Thymus (tissue), 14 donors: Measurements from ENCODE around the gene CLEC11A. TPM values are rescaled to one million over a fixed set of nuclear protein-coding genes. Genes with fewer than 3 reads are reported as not detected.

Experiments
- DNase-seq, 9 donors: peaks; one replicate each; pipeline ENCODE4 v3.0.0-alpha.2; 2013; ENCODE audit warnings: low spot score in 9 of 9, low read depth in 6 of 9, missing footprints in 1 of 9
- H3K27ac ChIP-seq, 2 donors: one replicate each; pipeline ENCODE4 v1.5.1; 2013; ENCODE audit warnings: control low read depth in 1 of 2, low read depth in 1 of 2, low read length in 1 of 2, mild to moderate bottlenecking in 1 of 2, moderate library complexity in 1 of 2
- H3K27me3 ChIP-seq, 2 donors: one replicate each; pipeline ENCODE4 v1.5.1; 2013; ENCODE audit warnings: low read length in 1 of 2; ENCODE audit not compliant: control insufficient read depth in 2 of 2, insufficient read depth in 1 of 2
- H3K36me3 ChIP-seq, 2 donors: one replicate each; pipeline ENCODE4 v1.5.1; 2013; ENCODE audit warnings: low read length in 1 of 2, mild to moderate bottlenecking in 1 of 2, moderate library complexity in 1 of 2; ENCODE audit not compliant: control insufficient read depth in 2 of 2, insufficient read depth in 2 of 2
- H3K4me1 ChIP-seq, 2 donors: one replicate each; pipeline ENCODE4 v1.5.1; 2013; ENCODE audit warnings: low read length in 2 of 2; ENCODE audit not compliant: control insufficient read depth in 2 of 2, insufficient read depth in 2 of 2
- H3K4me3 ChIP-seq, 2 donors: one replicate each; pipeline ENCODE4 v1.5.1; 2013; ENCODE audit warnings: low read length in 2 of 2, control low read depth in 1 of 2, mild to moderate bottlenecking in 1 of 2
- H3K9me3 ChIP-seq, 2 donors: one replicate each; pipeline ENCODE4 v1.5.1; 2013; ENCODE audit warnings: low read length in 1 of 2, mild to moderate bottlenecking in 1 of 2; ENCODE audit not compliant: control insufficient read depth in 2 of 2, insufficient read depth in 1 of 2
- WGBS: extraction: QIAGEN DNeasy Blood & Tissue Kit; methylation state at CpG from one replicate; pipeline ENCODE4 v1.1.7; 2013; 5-methylcytosine and 5-hydroxymethylcytosine counted together
- long read RNA-seq, 10 donors: transcript quantifications; one replicate each; lab custom pipeline, GENCODE V29; 2026
- polyA plus RNA-seq: library from polyadenylated mRNA; stranded (reverse); fragments of 200-250 nt; gene quantifications from one replicate; pipeline ENCODE4 v1.2.3, GENCODE V29; 2013
- total RNA-seq: library from RNA; stranded (reverse); fragments of 120-200 nt; gene quantifications from one replicate; pipeline ENCODE4 v1.2.4, GENCODE V29; 2013
- donor health status: healthy.

The CLEC11A gene, protein sequence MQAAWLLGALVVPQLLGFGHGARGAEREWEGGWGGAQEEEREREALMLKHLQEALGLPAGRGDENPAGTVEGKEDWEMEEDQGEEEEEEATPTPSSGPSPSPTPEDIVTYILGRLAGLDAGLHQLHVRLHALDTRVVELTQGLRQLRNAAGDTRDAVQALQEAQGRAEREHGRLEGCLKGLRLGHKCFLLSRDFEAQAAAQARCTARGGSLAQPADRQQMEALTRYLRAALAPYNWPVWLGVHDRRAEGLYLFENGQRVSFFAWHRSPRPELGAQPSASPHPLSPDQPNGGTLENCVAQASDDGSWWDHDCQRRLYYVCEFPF
- total RNA-seq (10.7 TPM), polyA plus RNA-seq (10.5 TPM)
- long read RNA-seq, donor 1, result 0 reads
- long read RNA-seq, donor 2, transcript CLEC11A-201 (4 exons, 1,419 nt), result major isoform, 6 of 19 reads
- long read RNA-seq, donor 2, partial matches to known transcripts, result 13 of 19 reads
- long read RNA-seq, donor 2, other reads (novel, unspliced or antisense), result 0 of 19 reads
- long read RNA-seq, donor 3, transcript CLEC11A-201 (4 exons, 1,419 nt), result major isoform, 6 of 11 reads
- long read RNA-seq, donor 3, partial matches to known transcripts, result 5 of 11 reads
- long read RNA-seq, donor 3, other reads (novel, unspliced or antisense), result 0 of 11 reads
- long read RNA-seq, donor 4, result 0 reads
- long read RNA-seq, donor 5, transcript CLEC11A-201 (4 exons, 1,419 nt), result major isoform, 11 of 11 reads
- long read RNA-seq, donor 5, partial matches to known transcripts, result 0 of 11 reads
- long read RNA-seq, donor 5, other reads (novel, unspliced or antisense), result 0 of 11 reads
- long read RNA-seq, donor 6, transcript CLEC11A-201 (4 exons, 1,419 nt), result major isoform, 7 of 7 reads
- long read RNA-seq, donor 6, partial matches to known transcripts, result 0 of 7 reads
- long read RNA-seq, donor 6, other reads (novel, unspliced or antisense), result 0 of 7 reads
- long read RNA-seq, donor 7, partial matches to known transcripts, result 0 of 3 reads
- long read RNA-seq, donor 7, other reads (novel, unspliced or antisense), result 0 of 3 reads
- long read RNA-seq, donor 8, partial matches to known transcripts, result 0 of 3 reads
- long read RNA-seq, donor 8, other reads (novel, unspliced or antisense), result 0 of 3 reads
- long read RNA-seq, donor 9, partial matches to known transcripts, result 0 of 4 reads
- long read RNA-seq, donor 9, other reads (novel, unspliced or antisense), result 0 of 4 reads
- long read RNA-seq, donor 10, partial matches to known transcripts, result 0 of 2 reads
- long read RNA-seq, donor 10, other reads (novel, unspliced or antisense), result 0 of 2 reads

DNA sequence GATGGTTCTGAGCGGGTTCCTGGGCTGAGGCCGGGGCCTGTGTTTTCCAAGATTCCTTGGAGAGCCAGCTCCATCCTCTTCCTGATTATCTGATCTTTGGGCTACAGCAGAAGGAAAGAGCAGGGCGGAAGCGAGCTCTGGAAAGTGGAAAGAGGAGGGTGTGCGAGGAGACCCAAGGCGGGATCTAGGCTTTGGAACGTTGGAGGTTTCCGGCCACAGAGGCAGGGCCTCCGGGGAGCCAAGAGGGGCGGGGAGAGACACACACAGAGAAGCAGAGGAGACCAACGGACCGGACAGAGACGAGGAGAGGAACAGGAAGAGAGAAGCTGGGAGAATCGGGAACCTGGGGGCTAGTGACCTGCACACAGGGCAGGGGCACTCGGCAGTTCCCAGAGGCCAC is at the start of gene CLEC11A:
Gene CLEC11A, plus strand, starts transcription at position 296 of the 400 bp plus-strand sequence. CDS start 162 bp downstream, outside the sequence.
- Histone ChIP-seq H3K27me3 (peaks cover 35 to 68% of the 10 kb centered on the region in 2 donors), H3K9me3 (peaks cover 1 to 13% of the 10 kb centered on the region in 2 donors), H3K36me3 (no peaks in the 10 kb centered on the region), H3K4me3 (peak within 1 kb of the TSS; percentile 36 to 56), H3K27ac (no peak within 1 kb of the TSS), H3K4me1 (peaks cover 17 to 59% of the 10 kb centered on the region in 2 donors)
- WGBS, result 27% methylated on average over 15 of the region's 15 CpGs
- no peak for DNase-seq

DNA sequence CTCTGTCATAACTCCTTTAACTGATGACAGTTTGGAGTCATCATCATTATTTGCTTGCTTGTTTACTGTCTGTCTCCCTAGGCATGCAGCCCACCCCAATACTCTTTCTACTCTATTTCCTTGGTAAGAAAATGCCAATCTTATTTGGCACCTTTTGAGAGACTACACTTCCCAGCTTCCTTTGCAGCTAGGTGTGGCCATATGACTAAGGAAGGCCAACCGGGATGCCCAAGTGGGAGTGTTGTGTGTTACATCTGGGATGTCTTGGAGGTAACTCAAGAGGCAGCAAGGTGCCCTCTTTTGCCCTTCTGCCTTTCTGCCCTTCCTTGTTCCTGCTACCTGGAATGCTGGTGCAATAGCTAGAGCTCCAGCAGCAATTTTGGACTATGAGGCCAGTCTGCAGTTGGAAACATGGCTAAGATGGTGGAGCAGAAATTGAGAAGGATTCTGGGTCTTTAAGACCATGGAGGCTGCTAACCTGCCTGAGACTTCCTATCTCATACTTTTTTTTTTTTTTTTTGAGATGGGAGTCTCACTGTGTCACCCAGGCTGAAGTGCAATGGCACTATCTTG is 46.5 kb upstream of the CLEC11A start:
- WGBS, result 76% methylated on average over 1 of the region's 1 CpG
- no peak overlapping the region for H3K27ac ChIP-seq

DNA sequence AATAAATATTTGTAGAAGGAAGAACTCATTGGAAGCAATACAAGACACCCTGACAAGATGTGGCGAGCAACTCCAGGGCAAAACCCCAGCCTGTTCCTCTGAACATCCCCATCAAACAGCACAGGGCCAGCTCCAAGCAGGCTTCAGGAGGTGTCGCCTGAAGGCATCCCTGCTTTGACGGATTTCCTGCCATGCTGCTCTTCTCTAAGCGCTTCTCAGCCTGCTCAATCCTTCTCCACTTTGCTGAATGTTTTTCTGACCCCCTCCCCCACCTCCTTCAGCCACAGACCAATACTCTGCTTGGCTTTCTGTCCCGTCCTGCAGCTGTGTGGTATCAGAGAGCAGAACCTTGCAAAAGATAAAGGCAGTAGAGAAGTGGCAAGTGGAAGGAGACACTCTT is 45.5 kb upstream of the CLEC11A start:
- no peak overlapping the region for H3K27ac ChIP-seq
- no peaks in the 10 kb centered on the region for H3K36me3 ChIP-seq
- H3K4me3 ChIP-seq, result no peak overlapping the region
- H3K27me3 ChIP-seq, result peaks cover 2 to 22% of the 10 kb centered on the region in 2 donors
- H3K4me1 ChIP-seq, result no peaks in the 10 kb centered on the region
- WGBS, result 60% methylated on average over 5 of the region's 5 CpGs
- no peak for DNase-seq
- H3K9me3 ChIP-seq, result no peaks in the 10 kb centered on the region

More for the DNA sequence above, 46.5 kb upstream of the CLEC11A start:
- Histone ChIP-seq H3K4me1 (no peaks in the 10 kb centered on the region), H3K4me3 (no peak overlapping the region), H3K9me3 (no peaks in the 10 kb centered on the region), H3K27me3 (peaks cover 2 to 29% of the 10 kb centered on the region in 2 donors), H3K36me3 (no peaks in the 10 kb centered on the region)
- DNase-seq, result no peak

DNA sequence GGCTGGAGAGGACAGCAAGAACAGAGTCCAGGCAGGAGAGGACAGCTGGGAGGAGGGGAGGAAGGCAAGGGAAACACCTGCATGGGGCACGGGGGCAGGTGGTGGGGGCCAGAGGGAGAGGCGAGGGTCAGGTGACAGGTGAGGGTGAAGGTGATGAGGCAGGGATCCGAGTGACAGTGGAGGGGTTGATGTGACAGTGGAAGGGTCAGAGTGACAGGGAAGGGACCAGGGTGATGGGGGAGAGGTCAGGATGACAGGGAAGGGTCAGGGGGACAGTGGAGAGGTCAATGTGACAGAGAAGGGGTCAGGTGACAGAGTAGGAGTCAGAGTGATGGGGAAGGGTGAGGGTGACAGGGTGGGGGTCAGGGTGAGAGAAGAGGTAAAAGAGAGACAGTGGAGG is 44.8 kb upstream of the CLEC11A start:
- DNase-seq, result no peak
- Histone ChIP-seq H3K4me3 (no peak overlapping the region), H3K27me3 (peaks cover 2 to 16% of the 10 kb centered on the region in 2 donors), H3K4me1 (no peaks in the 10 kb centered on the region), H3K36me3 (no peaks in the 10 kb centered on the region), H3K9me3 (no peaks in the 10 kb centered on the region), H3K27ac (no peak overlapping the region)
- 57% methylated on average over 3 of the region's 3 CpGs for WGBS

DNA sequence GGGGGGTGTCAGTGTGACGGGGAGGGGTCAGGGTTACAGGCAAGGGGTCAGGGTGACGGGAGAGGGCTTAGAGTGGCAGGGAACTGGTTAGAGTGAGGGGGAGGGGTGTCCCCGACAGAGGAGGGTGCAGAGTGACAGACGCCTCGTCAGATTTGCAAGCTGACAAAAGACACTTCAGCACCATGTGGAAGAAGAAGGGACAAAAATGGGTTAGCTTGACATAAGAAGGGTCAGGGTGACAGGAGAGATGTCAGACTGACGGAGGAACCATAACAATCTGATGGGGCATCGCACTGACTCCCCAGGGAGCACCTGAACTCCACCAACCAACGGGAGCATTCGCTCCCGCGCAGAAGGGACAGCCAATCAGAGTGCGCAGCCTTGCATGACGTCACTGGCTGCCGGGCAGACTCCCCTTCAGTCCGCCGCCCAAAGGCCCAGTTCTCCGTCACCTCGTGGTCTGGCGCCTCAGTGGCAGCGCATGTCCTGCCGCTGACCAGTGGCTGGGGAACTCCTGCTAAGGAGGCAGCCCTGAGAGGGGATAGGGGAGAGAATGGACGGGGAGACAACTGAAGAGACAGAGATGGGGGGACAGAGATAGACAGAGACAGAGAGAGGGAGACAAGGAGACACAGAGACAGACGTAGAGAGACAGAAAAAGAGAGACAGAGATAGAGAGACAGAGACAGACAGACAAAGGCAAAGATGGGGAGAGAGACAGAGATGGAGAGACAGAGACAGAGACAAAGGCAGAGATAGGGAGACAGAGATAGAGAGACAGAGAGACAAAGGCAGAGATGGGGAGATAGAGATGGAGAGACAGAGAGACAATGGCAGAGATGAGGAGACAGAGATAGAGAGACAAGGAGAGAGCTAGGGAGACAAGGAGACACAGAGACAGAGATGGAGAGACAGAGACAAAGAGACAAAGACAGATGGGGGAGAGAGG is 43.7 kb upstream of the CLEC11A start:
- no peaks in the 10 kb centered on the region for H3K36me3 ChIP-seq
- no peak overlapping the region for H3K4me3 ChIP-seq
- 20% methylated on average over 23 of the region's 23 CpGs for WGBS
- peak in 6 of 9 donors; percentile 25 to 75 (median 54) for DNase-seq
- H3K9me3 ChIP-seq, result no peaks in the 10 kb centered on the region
- no peak overlapping the region for H3K27ac ChIP-seq
- H3K27me3 ChIP-seq, result peaks cover 0 to 4% of the 10 kb centered on the region in 2 donors
- H3K4me1 ChIP-seq, result no peaks in the 10 kb centered on the region

DNA sequence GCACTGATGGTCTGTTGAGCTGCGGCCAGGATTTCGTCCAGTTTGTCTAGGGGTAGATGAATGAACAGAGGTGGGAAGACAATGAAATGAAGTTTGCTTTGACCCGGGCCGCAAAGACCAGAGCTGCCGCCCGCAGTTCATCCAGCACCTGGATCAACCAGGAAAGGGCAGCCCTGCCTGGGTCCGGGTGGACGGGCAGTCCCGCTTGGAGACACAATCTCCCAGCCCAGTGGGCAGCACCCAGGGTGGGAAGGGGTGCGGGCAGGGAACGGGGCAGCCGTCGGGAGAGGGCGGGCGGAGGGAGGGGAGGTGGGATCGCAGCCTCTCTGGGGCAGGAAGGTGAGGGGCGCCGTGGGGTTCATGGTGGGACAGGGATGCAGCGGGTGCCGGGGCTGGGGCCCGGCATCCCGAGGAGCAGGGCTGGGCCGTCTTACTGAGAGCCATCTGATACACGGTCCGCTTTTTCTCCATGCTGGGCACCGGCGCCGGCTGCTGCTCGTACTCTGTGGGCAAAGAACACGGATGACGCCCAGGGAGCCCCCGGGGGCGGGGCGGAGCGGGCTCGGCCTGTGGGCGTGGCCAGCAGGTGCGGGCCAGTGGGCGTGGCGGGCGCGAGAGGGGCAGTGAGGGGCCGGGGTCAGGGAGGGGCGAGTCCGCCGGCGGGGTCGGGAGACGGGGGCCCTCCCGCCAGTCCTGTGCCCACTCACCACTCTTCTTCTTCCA is 36.7 kb upstream of the CLEC11A start:
- no peaks in the 10 kb centered on the region for H3K4me1 ChIP-seq
- H3K27me3 ChIP-seq, result peaks cover 19 to 38% of the 10 kb centered on the region in 2 donors
- no peak overlapping the region for H3K27ac ChIP-seq
- no peak overlapping the region for H3K4me3 ChIP-seq
- no peaks in the 10 kb centered on the region for H3K36me3 ChIP-seq
- WGBS, result 44% methylated on average over 50 of the region's 50 CpGs
- no peaks in the 10 kb centered on the region for H3K9me3 ChIP-seq
- DNase-seq, result no peak

DNA sequence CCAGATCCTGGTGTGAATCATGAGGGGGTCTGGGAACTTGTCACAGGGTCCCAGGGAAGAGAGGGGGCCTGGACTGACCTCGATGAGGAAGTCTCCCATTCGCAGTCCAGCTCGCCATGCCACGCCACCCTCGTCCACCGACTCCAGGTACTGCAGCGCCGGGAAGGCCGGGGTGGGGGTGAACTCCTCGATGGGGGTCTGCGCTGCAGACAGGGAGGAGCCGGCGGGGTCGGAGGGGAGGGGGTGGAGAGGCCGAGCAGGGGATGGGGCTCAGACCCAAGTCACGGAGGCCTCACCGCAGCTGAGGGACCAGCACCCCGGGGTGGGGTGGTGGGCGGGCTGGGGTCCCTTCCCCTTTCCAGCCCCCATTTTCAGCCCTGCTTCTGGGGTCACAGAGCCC is 34.4 kb upstream of the CLEC11A start:
- no peak for DNase-seq
- Histone ChIP-seq H3K36me3 (no peaks in the 10 kb centered on the region), H3K4me3 (no peak overlapping the region), H3K27ac (no peak overlapping the region), H3K27me3 (peaks cover 29 to 53% of the 10 kb centered on the region in 2 donors), H3K9me3 (no peaks in the 10 kb centered on the region), H3K4me1 (no peaks in the 10 kb centered on the region)
- WGBS, result 74% methylated on average over 19 of the region's 19 CpGs
